ENCODE measurements around the gene PGGHG. TPM values are rescaled to one million over a fixed set of nuclear protein-coding genes. Genes with fewer than 3 reads are reported as not detected.
"Not testable (repeated sequence)": the region's sequence is repeated elsewhere in the genome, so short reads cannot be mapped to it uniquely, and the experiment has no call there.

Gene PGGHG
- total and polyA plus RNA-seq, 5 donors = 9.9 to 18.7 (median 12.0) TPM

DNA sequence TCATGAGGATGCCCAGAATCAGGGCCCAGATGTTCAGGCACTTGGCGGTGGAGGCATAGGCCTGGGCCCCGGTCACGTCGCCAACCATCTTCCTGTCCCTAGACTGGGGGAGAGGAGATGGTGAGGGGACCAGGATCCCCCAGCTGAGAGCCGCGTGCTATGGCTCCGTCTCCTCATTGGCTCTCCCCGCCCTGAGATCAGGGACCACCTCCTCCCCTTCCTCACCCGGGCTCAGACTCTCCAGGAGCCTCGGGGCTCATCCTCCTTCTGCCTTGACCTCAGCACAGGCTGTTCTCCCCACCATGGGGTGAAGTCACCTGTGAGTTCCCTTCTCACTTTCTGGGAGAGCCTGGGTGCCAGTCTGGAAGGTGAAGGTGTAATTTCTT, 31.0 kb downstream of the PGGHG start:
- DNase-seq (peak; percentile 25 to 64 (median 52)), ATAC-seq (peak; percentile 17 to 18)
- peak overlapping the region; percentile 95 for H3K27ac ChIP-seq (ENCODE audit: low read length)
- H3K27me3 ChIP-seq (ENCODE audit: control insufficient read depth, insufficient read depth); H3K4me1 ChIP-seq (ENCODE audit: control insufficient read depth, insufficient read depth, low read length); H3K9me3 ChIP-seq (ENCODE audit: control insufficient read depth, low read length); intact Hi-C loops (cut with DNase I): not testable (repeated sequence)
- WGBS = 11% methylated on average over 8 of the region's 10 CpGs
- peak overlapping the region; percentile 71 for H3K4me3 ChIP-seq (ENCODE audit: low read length)

DNA sequence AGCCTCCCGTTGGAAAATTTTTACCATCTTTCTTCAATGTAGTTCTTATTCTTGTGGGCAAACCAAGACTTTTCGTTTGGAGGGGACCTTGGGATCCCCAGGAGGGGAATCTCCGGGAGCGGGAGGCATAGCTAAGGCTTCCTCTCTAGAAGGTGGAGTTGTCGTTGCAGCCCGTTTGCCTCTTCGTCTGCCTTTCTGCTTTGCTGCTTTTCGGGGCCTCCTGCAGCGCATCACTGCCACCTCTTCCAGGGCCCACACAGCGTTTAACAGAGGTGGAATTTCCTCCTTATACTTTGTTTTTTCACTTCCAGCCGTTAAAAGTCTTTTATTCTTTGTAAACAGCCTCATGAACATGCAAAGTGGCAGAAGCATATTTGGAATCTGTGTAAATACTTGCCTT, 35.2 kb downstream of the PGGHG start:
- Histone ChIP-seq H3K4me1 (ENCODE audit: control insufficient read depth, insufficient read depth, low read length) (peaks cover 3% of the 10 kb centered on the region), H3K27ac (ENCODE audit: low read length) (peak overlapping the region; percentile 89), H3K9me3 (ENCODE audit: control insufficient read depth, low read length) (no peaks in the 10 kb centered on the region), H3K4me3 (ENCODE audit: low read length) (no peak overlapping the region), H3K27me3 (ENCODE audit: control insufficient read depth, insufficient read depth) (no peaks in the 10 kb centered on the region)
- ATAC-seq (no peak), DNase-seq (peak in 2 of 3 donors; percentile 44 to 49)
- intact Hi-C loops (cut with DNase I) = no loop called here
- 59% methylated on average over 11 of the region's 11 CpGs for WGBS

DNA sequence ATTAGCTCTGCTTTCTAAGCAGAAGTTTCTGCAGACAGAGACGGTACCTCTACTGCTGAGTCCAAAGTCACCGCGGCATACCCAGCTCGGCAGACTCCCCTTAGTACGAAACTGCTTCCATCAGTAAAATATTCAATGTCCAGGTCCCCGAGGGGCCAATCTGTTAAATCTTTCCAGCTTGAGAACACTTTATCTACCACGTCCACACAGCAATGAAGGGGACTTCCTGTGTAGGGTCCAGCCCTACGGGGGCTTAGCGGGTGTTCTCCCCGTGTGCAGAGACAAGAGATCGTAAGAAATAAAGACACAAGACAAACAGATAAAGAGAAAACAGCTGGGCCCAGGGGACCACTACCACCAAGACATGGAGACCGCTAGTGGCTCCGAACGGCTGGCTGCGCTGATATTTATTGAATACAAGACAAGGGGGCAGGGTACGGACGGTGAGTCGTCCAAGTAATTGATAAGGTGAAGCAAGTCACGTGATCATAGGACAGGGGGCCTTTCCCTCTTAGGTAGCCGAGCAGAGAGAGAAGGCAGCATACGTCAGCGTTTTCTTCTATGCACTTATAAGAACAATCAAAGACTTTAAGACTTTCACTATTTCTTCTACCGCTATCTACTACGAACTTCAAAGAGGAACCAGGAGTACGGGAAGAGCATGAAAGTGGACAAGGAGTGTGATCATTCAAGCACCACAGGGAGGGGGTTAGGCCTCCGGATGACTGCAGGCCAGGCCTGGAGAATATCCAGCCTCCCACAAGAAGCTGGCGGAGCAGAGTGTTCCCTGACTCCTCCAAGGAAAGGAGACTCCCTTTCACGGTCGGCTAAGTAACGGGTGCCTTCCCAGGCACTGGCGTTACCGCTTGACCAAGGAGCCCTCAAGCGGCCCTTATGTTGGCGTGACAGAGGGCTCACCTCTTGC, 35.9 kb downstream of the PGGHG start:
- peak; percentile 68 to 87 (median 83) for DNase-seq
- 36% methylated on average over 30 of the region's 34 CpGs for WGBS
- peak overlapping the region; percentile 89 for H3K27ac ChIP-seq (ENCODE audit: low read length)
- H3K4me3 ChIP-seq (ENCODE audit: low read length); H3K27me3 ChIP-seq (ENCODE audit: control insufficient read depth, insufficient read depth); H3K9me3 ChIP-seq (ENCODE audit: control insufficient read depth, low read length); H3K4me1 ChIP-seq (ENCODE audit: control insufficient read depth, insufficient read depth, low read length); intact Hi-C loops (cut with DNase I): not testable (repeated sequence)
- ATAC-seq = peak in 1 of 2 donors; percentile 11

DNA sequence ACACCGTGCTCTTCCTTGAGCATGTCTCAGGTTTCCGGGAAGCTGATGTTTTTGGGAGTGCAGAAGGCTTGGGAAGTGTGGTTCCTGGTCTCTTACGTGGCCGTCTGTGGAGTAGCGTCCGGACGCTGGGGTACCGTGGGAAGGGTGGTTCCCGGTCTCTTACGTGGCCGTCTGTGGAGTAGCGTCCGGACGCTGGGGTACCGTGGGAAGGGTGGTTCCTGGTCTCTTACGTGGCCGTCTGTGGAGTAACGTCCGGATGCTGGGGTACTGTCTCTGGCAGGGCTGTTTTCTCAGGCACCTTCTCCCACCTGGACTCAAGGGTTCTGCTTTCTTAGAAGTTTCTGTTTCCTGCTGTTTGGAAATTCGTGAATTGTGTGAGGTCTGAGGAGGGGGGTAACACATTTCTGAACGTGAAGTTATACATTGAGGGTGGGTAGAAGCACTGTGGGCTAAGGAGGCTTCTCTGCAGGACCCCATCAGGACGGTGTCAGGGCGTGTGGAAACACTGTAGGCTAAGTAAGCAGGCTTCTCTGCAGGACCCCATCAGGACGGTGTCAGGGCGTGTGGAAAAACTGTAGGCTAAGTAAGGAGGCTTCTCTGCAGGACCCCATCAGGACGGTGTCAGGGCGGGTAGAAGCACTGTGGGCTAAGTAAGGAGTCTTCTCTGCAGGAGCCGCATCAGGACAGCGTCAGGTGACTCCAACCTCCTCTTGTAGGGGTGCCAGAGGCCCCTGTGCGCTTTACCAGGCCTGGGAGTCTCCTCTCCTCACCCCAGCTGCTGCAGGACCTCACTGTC, 37.1 kb downstream of the PGGHG start:
- Histone ChIP-seq H3K9me3 (ENCODE audit: control insufficient read depth, low read length) (no peaks in the 10 kb centered on the region), H3K27ac (ENCODE audit: low read length) (peak overlapping the region; percentile 79), H3K27me3 (ENCODE audit: control insufficient read depth, insufficient read depth) (no peaks in the 10 kb centered on the region), H3K4me1 (ENCODE audit: control insufficient read depth, insufficient read depth, low read length) (peaks cover 3% of the 10 kb centered on the region), H3K4me3 (ENCODE audit: low read length) (no peak overlapping the region)
- ATAC-seq (peak in 1 of 2 donors; percentile 5), DNase-seq (peak in 2 of 3 donors; percentile 49 to 62)
- WGBS = 77% methylated on average over 30 of the region's 30 CpGs
- intact Hi-C loops (cut with DNase I) = no loop called here

DNA sequence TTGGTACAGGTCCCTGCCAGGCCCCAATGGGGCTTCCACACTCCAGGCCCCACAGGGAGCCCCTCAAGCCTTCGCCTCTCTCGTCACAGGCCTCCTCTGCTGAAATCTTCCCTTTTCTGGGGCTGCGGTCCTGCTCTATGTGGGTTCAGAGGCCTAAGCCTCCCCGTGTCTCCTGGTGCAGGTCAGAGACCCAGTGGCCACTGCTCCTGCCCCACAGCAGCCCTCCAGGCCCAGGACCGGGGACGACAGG, 37.6 kb downstream of the PGGHG start:
- Histone ChIP-seq H3K9me3 (ENCODE audit: control insufficient read depth, low read length) (no peaks in the 10 kb centered on the region), H3K27me3 (ENCODE audit: control insufficient read depth, insufficient read depth) (no peaks in the 10 kb centered on the region), H3K27ac (ENCODE audit: low read length) (peak overlapping the region; percentile 79), H3K4me1 (ENCODE audit: control insufficient read depth, insufficient read depth, low read length) (peaks cover 3% of the 10 kb centered on the region), H3K4me3 (ENCODE audit: low read length) (no peak overlapping the region)
- ATAC-seq = no peak
- 58% methylated on average over 6 of the region's 6 CpGs for WGBS
- intact Hi-C loops (cut with DNase I) = no loop called here
- no peak for DNase-seq

DNA sequence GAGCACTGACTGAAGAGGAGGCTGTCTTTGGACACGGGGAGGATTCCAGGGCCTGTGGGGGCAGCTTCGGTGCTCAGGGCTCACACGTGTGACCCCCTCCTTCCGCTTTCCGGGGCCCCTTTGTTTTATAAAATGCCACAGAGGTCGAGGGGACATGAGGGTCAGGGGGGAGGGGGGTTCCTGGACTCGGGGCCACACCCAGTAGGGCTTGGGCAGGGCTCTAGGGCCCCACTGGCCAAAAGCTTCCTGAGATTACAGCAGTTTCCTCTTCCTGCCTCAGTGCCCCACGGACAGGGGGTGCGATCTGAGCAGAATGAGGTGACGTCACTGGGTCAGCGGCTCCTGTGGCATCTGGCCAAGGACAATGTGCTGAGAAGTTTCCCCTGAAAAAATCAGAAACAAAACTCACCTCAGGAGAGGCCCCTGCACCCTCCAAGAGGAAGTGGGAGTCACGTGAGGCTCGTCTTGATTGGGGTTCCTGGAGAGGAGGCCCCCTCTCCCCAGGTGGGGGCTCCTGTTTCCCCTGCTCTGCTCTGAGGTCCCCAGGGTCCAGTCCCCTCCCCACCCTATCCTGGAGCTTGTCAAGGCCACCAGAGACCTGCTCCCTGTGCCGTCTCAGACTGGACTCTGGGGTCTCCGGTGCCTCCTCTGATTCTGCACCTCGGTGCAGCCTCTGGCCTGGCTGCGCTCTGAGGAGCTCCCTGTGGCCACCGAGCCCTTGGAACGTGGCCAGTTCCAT, 38.1 kb downstream of the PGGHG start:
- H3K4me1 ChIP-seq (ENCODE audit: control insufficient read depth, insufficient read depth, low read length) = peaks cover 3% of the 10 kb centered on the region
- WGBS = 22% methylated on average over 19 of the region's 19 CpGs
- ATAC-seq = peak; percentile 92 to 96
- H3K27ac ChIP-seq (ENCODE audit: low read length) = peak overlapping the region; percentile 79
- no peak overlapping the region for H3K4me3 ChIP-seq (ENCODE audit: low read length)
- no peaks in the 10 kb centered on the region for H3K27me3 ChIP-seq (ENCODE audit: control insufficient read depth, insufficient read depth)
- DNase-seq = peak; percentile 89 to 96 (median 94)
- intact Hi-C loops (cut with DNase I) = no loop called here
- H3K9me3 ChIP-seq (ENCODE audit: control insufficient read depth, low read length) = no peaks in the 10 kb centered on the region

DNA sequence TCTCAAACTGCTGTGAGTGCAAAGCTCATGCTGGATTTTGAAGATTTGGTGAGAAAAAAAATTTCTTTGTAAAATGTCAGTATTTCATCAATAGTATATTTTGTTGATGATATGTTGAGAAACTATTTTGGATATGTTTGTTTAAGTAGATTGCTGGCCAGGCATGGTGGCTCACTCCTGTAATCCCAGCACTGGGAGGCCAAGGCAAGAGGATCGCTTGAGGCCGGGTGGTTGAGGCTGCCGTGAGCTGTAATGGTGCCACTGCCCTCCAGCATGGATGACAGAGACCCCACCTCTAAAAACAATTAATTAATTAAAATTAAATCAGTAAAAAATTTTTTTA, 38.6 kb downstream of the PGGHG start:
- intact Hi-C loops (cut with DNase I) = no loop called here
- H3K4me3 ChIP-seq (ENCODE audit: low read length) = no peak overlapping the region
- H3K4me1 ChIP-seq (ENCODE audit: control insufficient read depth, insufficient read depth, low read length) = peaks cover 3% of the 10 kb centered on the region
- DNase-seq (no peak), ATAC-seq (no peak)
- peak overlapping the region; percentile 79 for H3K27ac ChIP-seq (ENCODE audit: low read length)
- H3K27me3 ChIP-seq (ENCODE audit: control insufficient read depth, insufficient read depth) = no peaks in the 10 kb centered on the region
- H3K9me3 ChIP-seq (ENCODE audit: control insufficient read depth, low read length) = no peaks in the 10 kb centered on the region
- 94% methylated on average over 3 of the region's 3 CpGs for WGBS

DNA sequence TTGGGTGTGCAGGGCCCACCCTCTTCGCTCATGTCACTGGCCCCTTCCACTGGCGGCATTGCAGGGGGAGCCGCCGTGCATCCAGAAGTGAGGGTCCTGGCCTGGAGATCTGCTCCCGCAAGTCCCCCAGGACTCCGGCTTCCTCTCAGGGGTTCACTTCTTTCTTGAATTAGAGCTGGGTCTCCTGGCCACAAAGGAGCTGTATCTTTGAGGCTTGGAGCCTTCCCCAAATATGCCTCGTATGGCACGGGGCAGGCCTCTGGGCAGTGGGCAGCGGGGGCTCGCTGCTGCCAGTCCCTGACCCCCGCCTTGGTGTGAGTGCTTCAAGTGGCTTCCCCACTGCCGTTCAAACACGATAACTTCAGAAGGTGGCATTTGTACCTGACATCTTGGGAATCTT, 39.1 kb downstream of the PGGHG start:
- intact Hi-C loops (cut with DNase I) = no loop called here
- ATAC-seq = no peak
- Histone ChIP-seq H3K4me1 (ENCODE audit: control insufficient read depth, insufficient read depth, low read length) (peaks cover 3% of the 10 kb centered on the region), H3K9me3 (ENCODE audit: control insufficient read depth, low read length) (no peaks in the 10 kb centered on the region), H3K4me3 (ENCODE audit: low read length) (no peak overlapping the region), H3K27me3 (ENCODE audit: control insufficient read depth, insufficient read depth) (no peaks in the 10 kb centered on the region), H3K27ac (ENCODE audit: low read length) (peak overlapping the region; percentile 22)
- DNase-seq = peak in 2 of 3 donors; percentile 22 to 35
- WGBS = 96% methylated on average over 13 of the region's 13 CpGs

DNA sequence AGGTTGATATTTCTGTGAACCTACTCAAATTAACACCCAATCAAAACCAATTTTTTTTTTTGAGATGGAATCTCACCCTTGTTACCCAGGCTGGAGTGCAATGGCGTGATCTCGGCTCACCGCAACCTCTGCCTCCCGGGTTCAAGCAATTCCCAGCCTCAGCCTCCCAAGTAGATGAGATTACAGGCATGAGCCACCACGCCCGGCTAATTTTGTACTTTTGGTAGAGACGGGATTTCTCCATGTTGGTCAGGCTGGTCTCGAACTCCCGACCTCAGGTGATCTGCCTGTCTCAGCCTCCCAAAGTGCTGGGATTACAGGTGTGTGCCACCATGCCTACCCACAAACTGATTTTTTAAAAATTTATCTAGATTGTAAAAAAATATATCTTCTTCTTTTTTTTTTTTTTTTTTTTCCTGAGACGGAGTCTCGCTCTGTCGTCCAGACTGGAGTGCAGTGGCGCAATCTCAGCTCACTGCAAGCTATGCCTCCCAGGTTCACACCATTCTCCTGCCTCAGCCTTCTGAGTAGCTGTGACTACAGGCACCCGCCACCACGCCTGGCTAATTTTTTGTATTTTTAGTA, 39.7 kb downstream of the PGGHG start:
- peak in 2 of 3 donors; percentile 5 to 37 for DNase-seq
- H3K9me3 ChIP-seq (ENCODE audit: control insufficient read depth, low read length); H3K4me3 ChIP-seq (ENCODE audit: low read length); H3K27ac ChIP-seq (ENCODE audit: low read length); intact Hi-C loops (cut with DNase I); H3K27me3 ChIP-seq (ENCODE audit: control insufficient read depth, insufficient read depth); ATAC-seq; H3K4me1 ChIP-seq (ENCODE audit: control insufficient read depth, insufficient read depth, low read length): not testable (repeated sequence)
- 94% methylated on average over 15 of the region's 15 CpGs for WGBS

DNA sequence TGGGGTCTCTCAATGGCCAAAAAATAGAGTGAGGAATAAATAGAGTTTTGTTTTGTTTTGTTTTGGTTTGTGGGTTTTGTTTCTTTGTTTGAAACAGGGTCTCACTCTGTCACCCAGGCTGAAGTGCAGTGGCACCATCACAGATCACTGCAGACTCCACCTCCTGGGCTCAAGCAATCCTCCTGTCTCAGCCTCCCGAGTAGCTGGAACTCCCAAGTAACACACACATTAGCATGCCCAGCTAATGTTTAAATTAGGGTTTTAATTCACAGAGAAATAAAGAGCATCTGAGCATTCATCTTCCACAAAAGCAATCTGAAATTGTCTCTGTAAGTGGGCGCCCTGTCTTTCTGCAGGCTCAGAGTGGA, 40.9 kb downstream of the PGGHG start:
- whole genome bisulfite sequencing = 93% methylated on average over 2 of the region's 2 CpGs
- ATAC-seq = no peak
- Histone ChIP-seq H3K4me1 (ENCODE audit: control insufficient read depth, insufficient read depth, low read length) (peaks cover 3% of the 10 kb centered on the region), H3K4me3 (ENCODE audit: low read length) (no peak overlapping the region), H3K9me3 (ENCODE audit: control insufficient read depth, low read length) (no peaks in the 10 kb centered on the region), H3K27me3 (ENCODE audit: control insufficient read depth, insufficient read depth) (no peaks in the 10 kb centered on the region), H3K27ac (ENCODE audit: low read length) (no peak overlapping the region)
- peak in 1 of 3 donors; percentile 18 for DNase-seq
- intact Hi-C loops (cut with DNase I) = no loop called here
